ENCODE data around the gene ZCCHC10.
"Not testable (repeated sequence)": the region's sequence is repeated elsewhere in the genome, so short reads cannot be mapped to it uniquely, and the experiment has no call there.

The ZCCHC10 gene

DNA sequence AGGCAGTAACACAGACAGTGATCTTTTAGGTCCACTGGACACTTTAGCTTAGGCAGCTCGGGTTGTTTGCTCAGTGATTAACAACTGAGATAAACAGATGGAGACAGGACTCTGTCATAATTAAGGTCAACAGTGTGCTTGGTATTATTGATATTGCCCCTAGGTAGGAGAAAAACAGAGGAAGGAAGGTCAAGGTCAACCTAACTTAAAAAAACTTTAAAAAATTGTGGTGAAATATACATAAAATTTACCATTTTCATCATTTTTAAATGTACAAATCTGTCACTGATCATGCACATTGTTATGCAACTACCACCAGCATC is 23.3 kb upstream of the ZCCHC10 start:
- no peak for ATAC-seq

DNA sequence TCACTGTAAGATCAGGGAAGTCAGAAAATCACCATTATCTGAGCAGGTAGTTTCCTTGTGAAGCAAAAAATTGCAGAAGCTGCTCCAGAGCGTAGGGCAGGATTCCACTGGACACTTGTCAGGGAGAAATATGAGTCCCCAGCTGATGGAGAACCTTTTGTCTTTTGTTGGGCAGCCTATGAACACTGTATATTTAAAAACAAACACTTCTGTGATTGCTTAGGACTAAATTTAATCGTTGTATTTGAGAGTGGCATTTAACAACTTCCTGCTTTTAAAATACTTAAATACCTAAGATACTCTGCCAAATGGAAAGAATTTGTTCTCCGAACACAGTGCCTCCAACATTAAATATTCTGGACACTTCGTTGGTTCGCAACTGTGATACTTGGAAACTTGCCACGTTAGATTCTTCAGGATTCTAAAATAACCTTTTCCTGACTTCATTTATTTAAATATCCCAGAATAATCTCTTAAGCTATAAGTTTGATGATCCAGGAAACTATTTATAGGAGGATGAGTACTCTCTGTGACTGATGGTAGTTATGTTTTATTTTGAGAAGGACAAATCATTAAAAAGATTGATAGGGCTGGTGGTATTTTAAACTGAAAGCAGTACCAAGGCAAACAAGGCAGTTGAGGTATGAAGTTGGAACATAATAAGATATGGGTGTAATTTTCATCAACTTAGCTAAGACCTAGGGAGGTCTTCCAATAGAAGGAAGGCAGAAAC is 22.8 kb upstream of the ZCCHC10 start:
- peak; percentile 2; the same call in 1 of the 3 replicates for ATAC-seq
- TF ChIP-seq SNAI2 (CRISPR knock-in tag; IDR thresholded peaks at IDR 0.05) (no peak), ISL1 (CRISPR knock-in tag; IDR thresholded peaks at IDR 0.05) (no peak), ZFP3 (CRISPR knock-in tag; IDR thresholded peaks at IDR 0.05) (no peak), TOX (CRISPR knock-in tag; IDR thresholded peaks at IDR 0.05; ENCODE audit: borderline replicate concordance) (no peak)

More for the DNA sequence above, 23.3 kb upstream of the ZCCHC10 start:
- TF ChIP-seq, protein P1, sequence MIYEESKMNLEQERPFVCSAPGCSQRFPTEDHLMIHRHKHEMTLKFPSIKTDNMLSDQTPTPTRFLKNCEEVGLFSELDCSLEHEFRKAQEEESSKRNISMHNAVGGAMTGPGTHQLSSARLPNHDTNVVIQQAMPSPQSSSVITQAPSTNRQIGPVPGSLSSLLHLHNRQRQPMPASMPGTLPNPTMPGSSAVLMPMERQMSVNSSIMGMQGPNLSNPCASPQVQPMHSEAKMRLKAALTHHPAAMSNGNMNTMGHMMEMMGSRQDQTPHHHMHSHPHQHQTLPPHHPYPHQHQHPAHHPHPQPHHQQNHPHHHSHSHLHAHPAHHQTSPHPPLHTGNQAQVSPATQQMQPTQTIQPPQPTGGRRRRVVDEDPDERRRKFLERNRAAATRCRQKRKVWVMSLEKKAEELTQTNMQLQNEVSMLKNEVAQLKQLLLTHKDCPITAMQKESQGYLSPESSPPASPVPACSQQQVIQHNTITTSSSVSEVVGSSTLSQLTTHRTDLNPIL (CRISPR knock-in tag; IDR thresholded peaks at IDR 0.05; ENCODE audit: low read depth), result no peak
- TF ChIP-seq ZNF565 (CRISPR knock-in tag; conservative IDR thresholded peaks at IDR 0.05; ENCODE audit: low read depth) (no peak), ZFP30 (CRISPR knock-in tag; IDR thresholded peaks at IDR 0.05) (no peak), CSDC2 (CRISPR knock-in tag; IDR thresholded peaks at IDR 0.05) (no peak), ZC3H10 (CRISPR knock-in tag; IDR thresholded peaks at IDR 0.05) (no peak), TCF4 (CRISPR knock-in tag; IDR thresholded peaks at IDR 0.05; ENCODE audit: borderline replicate concordance) (no peak; the same call in 1 of the 2 replicates), SNAI2 (CRISPR knock-in tag; IDR thresholded peaks at IDR 0.05) (no peak), TOX (CRISPR knock-in tag; IDR thresholded peaks at IDR 0.05; ENCODE audit: borderline replicate concordance) (no peak)
- TF ChIP-seq, protein P2, sequence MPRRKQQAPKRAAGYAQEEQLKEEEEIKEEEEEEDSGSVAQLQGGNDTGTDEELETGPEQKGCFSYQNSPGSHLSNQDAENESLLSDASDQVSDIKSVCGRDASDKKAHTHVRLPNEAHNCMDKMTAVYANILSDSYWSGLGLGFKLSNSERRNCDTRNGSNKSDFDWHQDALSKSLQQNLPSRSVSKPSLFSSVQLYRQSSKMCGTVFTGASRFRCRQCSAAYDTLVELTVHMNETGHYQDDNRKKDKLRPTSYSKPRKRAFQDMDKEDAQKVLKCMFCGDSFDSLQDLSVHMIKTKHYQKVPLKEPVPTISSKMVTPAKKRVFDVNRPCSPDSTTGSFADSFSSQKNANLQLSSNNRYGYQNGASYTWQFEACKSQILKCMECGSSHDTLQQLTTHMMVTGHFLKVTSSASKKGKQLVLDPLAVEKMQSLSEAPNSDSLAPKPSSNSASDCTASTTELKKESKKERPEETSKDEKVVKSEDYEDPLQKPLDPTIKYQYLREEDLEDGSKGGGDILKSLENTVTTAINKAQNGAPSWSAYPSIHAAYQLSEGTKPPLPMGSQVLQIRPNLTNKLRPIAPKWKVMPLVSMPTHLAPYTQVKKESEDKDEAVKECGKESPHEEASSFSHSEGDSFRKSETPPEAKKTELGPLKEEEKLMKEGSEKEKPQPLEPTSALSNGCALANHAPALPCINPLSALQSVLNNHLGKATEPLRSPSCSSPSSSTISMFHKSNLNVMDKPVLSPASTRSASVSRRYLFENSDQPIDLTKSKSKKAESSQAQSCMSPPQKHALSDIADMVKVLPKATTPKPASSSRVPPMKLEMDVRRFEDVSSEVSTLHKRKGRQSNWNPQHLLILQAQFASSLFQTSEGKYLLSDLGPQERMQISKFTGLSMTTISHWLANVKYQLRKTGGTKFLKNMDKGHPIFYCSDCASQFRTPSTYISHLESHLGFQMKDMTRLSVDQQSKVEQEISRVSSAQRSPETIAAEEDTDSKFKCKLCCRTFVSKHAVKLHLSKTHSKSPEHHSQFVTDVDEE (CRISPR knock-in tag; IDR thresholded peaks at IDR 0.05), result no peak

DNA sequence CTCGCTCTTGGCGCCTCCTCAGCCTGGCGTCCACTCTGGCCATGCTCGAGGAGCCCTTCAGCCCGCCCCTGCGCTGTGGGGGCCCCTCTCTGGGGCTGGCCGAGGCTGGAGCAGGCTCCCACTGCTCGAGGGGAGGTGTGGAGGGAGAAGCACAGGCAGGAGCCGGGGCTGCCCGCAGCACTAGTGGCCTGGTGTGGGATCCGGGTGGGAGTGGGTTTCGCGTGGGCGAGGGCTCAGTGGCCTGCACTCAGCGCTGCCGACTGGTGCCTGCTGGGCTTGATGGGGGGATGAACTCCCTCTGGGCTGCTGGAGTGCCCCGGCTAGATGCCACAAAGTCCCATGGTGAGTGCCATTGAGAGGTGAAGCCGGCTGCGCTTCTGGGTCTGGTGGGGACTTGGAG is 21.1 kb upstream of the ZCCHC10 start:
- no peak for TF ChIP-seq ZFP3 (CRISPR knock-in tag; IDR thresholded peaks at IDR 0.05)
- TF ChIP-seq, protein P1 (CRISPR knock-in tag; IDR thresholded peaks at IDR 0.05; ENCODE audit: low read depth), result no peak
- no peak for TF ChIP-seq OSR1 (CRISPR knock-in tag; IDR thresholded peaks at IDR 0.05)
- no peak for TF ChIP-seq TCF4 (CRISPR knock-in tag; IDR thresholded peaks at IDR 0.05; ENCODE audit: borderline replicate concordance)
- no peak for TF ChIP-seq ZC3H10 (CRISPR knock-in tag; IDR thresholded peaks at IDR 0.05)
- TF ChIP-seq ZNF565 (CRISPR knock-in tag; conservative IDR thresholded peaks at IDR 0.05; ENCODE audit: low read depth), result no peak
- no peak for TF ChIP-seq ESRRG (CRISPR knock-in tag; IDR thresholded peaks at IDR 0.05)
- TF ChIP-seq GLIS3 (CRISPR knock-in tag; IDR thresholded peaks at IDR 0.05), result no peak
- no peak for TF ChIP-seq ZNF8 (CRISPR knock-in tag; IDR thresholded peaks at IDR 0.05)
- TF ChIP-seq, protein P3, sequence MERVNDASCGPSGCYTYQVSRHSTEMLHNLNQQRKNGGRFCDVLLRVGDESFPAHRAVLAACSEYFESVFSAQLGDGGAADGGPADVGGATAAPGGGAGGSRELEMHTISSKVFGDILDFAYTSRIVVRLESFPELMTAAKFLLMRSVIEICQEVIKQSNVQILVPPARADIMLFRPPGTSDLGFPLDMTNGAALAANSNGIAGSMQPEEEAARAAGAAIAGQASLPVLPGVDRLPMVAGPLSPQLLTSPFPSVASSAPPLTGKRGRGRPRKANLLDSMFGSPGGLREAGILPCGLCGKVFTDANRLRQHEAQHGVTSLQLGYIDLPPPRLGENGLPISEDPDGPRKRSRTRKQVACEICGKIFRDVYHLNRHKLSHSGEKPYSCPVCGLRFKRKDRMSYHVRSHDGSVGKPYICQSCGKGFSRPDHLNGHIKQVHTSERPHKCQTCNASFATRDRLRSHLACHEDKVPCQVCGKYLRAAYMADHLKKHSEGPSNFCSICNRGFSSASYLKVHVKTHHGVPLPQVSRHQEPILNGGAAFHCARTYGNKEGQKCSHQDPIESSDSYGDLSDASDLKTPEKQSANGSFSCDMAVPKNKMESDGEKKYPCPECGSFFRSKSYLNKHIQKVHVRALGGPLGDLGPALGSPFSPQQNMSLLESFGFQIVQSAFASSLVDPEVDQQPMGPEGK (CRISPR knock-in tag; IDR thresholded peaks at IDR 0.05; ENCODE audit: borderline replicate concordance), result no peak
- no peak for TF ChIP-seq TOX (CRISPR knock-in tag; IDR thresholded peaks at IDR 0.05; ENCODE audit: borderline replicate concordance)
- TF ChIP-seq, protein P4, sequence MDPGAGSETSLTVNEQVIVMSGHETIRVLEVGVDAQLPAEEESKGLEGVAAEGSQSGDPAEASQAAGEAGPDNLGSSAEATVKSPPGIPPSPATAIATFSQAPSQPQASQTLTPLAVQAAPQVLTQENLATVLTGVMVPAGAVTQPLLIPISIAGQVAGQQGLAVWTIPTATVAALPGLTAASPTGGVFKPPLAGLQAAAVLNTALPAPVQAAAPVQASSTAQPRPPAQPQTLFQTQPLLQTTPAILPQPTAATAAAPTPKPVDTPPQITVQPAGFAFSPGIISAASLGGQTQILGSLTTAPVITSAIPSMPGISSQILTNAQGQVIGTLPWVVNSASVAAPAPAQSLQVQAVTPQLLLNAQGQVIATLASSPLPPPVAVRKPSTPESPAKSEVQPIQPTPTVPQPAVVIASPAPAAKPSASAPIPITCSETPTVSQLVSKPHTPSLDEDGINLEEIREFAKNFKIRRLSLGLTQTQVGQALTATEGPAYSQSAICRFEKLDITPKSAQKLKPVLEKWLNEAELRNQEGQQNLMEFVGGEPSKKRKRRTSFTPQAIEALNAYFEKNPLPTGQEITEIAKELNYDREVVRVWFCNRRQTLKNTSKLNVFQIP (CRISPR knock-in tag; IDR thresholded peaks at IDR 0.05; ENCODE audit: borderline replicate concordance, low read depth), result no peak
- no peak for TF ChIP-seq PPARA (CRISPR knock-in tag; IDR thresholded peaks at IDR 0.05; ENCODE audit: borderline replicate concordance)
- TF ChIP-seq BACH2 (CRISPR knock-in tag; IDR thresholded peaks at IDR 0.05; ENCODE audit: borderline replicate concordance), result no peak
- no peak for TF ChIP-seq RARB (CRISPR knock-in tag; IDR thresholded peaks at IDR 0.05)
- no peak for TF ChIP-seq CSDC2 (CRISPR knock-in tag; IDR thresholded peaks at IDR 0.05)
- ATAC-seq, result no peak

DNA sequence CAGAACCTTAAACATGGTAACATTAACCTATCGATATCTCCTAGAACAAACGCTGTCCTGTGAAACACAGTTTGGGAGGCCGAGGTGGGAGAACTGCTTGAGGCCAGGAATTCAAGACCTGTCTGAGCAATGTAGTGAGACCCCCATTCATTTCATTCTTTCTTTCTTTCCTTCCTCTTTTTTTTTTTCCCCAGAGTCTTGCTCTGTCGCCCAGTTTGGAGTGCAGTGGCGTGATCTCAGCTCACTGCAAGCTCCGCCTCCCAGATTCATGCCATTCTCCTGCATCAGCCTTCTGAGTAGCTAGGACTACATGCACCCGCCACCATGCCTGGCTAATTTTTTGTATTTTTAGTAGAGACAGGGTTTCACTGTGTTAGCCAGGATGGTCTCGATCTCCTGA is 20.2 kb upstream of the ZCCHC10 start:
- not testable (repeated sequence) for ATAC-seq

Data from SK-N-SH treated with all-trans-retinoic acid at 6 μM for 48 hours (cell line).